ENCODE results near the gene FAHD2A.

DNA sequence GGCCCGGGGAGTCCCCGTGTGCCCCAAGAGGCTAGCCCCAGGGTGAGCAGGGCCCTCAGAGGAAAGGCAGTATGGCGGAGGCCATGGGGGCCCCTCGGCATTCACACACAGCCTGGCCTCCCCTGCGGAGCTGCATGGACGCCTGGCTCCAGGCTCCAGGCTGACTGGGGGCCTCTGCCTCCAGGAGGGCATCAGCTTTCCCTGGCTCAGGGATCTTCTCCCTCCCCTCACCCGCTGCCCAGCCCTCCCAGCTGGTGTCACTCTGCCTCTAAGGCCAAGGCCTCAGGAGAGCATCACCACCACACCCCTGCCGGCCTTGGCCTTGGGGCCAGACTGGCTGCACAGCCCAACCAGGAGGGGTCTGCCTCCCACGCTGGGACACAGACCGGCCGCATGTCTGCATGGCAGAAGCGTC, 16.9 kb upstream of the FAHD2A start:
- TF ChIP-seq, protein P1, sequence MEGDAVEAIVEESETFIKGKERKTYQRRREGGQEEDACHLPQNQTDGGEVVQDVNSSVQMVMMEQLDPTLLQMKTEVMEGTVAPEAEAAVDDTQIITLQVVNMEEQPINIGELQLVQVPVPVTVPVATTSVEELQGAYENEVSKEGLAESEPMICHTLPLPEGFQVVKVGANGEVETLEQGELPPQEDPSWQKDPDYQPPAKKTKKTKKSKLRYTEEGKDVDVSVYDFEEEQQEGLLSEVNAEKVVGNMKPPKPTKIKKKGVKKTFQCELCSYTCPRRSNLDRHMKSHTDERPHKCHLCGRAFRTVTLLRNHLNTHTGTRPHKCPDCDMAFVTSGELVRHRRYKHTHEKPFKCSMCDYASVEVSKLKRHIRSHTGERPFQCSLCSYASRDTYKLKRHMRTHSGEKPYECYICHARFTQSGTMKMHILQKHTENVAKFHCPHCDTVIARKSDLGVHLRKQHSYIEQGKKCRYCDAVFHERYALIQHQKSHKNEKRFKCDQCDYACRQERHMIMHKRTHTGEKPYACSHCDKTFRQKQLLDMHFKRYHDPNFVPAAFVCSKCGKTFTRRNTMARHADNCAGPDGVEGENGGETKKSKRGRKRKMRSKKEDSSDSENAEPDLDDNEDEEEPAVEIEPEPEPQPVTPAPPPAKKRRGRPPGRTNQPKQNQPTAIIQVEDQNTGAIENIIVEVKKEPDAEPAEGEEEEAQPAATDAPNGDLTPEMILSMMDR (IDR thresholded peaks at IDR 0.05) = no peak
- TF ChIP-seq POLR2A (IDR thresholded peaks at IDR 0.05) (no peak), EP300 (IDR thresholded peaks at IDR 0.05) (no peak)
